ENCODE data around the gene DNAH5. TPM values are rescaled to one million over a fixed set of nuclear protein-coding genes. Genes with fewer than 3 reads are reported as not detected.

The DNAH5 gene
- total RNA-seq (not detected), polyA plus RNA-seq (not detected), total RNA-seq (not detected)

DNA sequence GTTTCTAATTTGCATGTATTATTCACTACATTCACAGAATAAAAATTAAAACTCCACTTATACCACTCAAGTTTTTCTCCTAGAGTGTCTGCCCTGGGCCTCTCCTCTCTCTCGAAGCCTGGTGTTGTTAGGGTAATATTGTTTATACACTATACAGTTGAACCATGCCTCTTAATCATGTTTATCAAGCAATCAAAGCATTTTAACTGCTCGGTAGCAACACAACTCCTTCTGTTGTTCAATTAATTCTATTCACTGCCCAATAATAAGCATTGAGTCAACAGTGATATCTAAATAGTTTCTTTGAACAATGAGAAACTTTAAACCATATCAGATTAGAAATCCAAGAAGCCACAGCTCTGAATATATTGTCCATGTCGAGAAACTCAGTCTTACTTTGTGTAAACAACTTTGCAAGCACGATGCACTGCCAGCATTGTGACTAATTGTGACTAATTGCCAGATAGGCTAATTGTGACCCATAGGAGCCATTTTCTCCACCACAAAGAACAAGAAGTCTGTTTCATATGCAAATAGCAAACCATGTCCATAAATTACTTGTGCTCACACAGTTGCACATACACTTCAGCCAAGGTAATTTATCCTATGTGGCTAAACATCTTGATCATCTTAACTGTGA lies at the start of gene DNAH5:
TSS of gene DNAH5 (minus strand) at position 129 of the 640 bp plus-strand sequence. CDS start 250 bp downstream, outside the sequence.
- CTCF ChIA-PET = no interaction called here
- peaks cover 0 to 8% (median 0%) of the 10 kb centered on the region in 11 donors for H3K9me3 Mint-ChIP-seq
- no peaks in the 10 kb centered on the region for H3K27me3 ChIP-seq (ENCODE audit: control insufficient read depth in 2 of 2, insufficient read depth in 2 of 2, low read length in 2 of 2)
- H3K36me3 ChIP-seq (ENCODE audit: control insufficient read depth in 2 of 3, insufficient read depth in 3 of 3, low read length in 3 of 3) = no peaks in the 10 kb centered on the region
- no peaks in the 10 kb centered on the region for H3K9me3 ChIP-seq (ENCODE audit: control insufficient read depth in 2 of 3, low read length in 3 of 3)
- H3K27ac Mint-ChIP-seq = peak within 1 kb of the TSS in 1 of 9 donors; percentile 5
- H3K27me3 Mint-ChIP-seq = peaks cover 0 to 5% (median 1%) of the 10 kb centered on the region in 5 donors
- H3K4me1 ChIP-seq (ENCODE audit: control insufficient read depth in 2 of 2, insufficient read depth in 2 of 2, low read length in 2 of 2) = no peaks in the 10 kb centered on the region
- POLR2A ChIA-PET = no interaction called here
- no peak for ATAC-seq
- H3K4me3 Mint-ChIP-seq = no peak within 1 kb of the TSS
- H3K27ac ChIP-seq (ENCODE audit: low read depth, low read length) = no peak within 1 kb of the TSS
- DNase-seq = no peak
- no peaks in the 10 kb centered on the region for H3K4me1 Mint-ChIP-seq
- no peak within 1 kb of the TSS for H3K4me3 ChIP-seq (ENCODE audit: low read length)
- intact Hi-C loops (cut with micrococcal nuclease) = no loop called here
- no peaks in the 10 kb centered on the region for H3K36me3 Mint-ChIP-seq

GRCh38 chr5:13993926-13994325 lies 49.4 kb upstream of the DNAH5 start:
- no peaks in the 10 kb centered on the region for H3K9me3 ChIP-seq (ENCODE audit: control insufficient read depth in 2 of 3, low read length in 3 of 3)
- no peak overlapping the region for H3K27ac Mint-ChIP-seq
- ChIA-PET POLR2A (no interaction called here), CTCF (no interaction called here)
- intact Hi-C loops (cut with micrococcal nuclease) = loop anchor here in 1 of 2 donors (10.0 kb wide), 1 partner anchor 651 kb away; no protein-coding TSS in a partner anchor
- H3K27me3 Mint-ChIP-seq = peaks cover 0 to 12% (median 5%) of the 10 kb centered on the region in 5 donors
- H3K27ac ChIP-seq (ENCODE audit: low read depth, low read length) = no peak overlapping the region
- H3K4me3 Mint-ChIP-seq = no peak overlapping the region
- no peaks in the 10 kb centered on the region for H3K4me1 ChIP-seq (ENCODE audit: control insufficient read depth in 2 of 2, insufficient read depth in 2 of 2, low read length in 2 of 2)
- no peaks in the 10 kb centered on the region for H3K4me1 Mint-ChIP-seq
- H3K9me3 Mint-ChIP-seq = peaks cover 4 to 28% (median 8%) of the 10 kb centered on the region in 11 donors
- no peaks in the 10 kb centered on the region for H3K27me3 ChIP-seq (ENCODE audit: control insufficient read depth in 2 of 2, insufficient read depth in 2 of 2, low read length in 2 of 2)
- no peak overlapping the region for H3K4me3 ChIP-seq (ENCODE audit: low read length)
- ATAC-seq (no peak), DNase-seq (no peak)
- H3K36me3 Mint-ChIP-seq = no peaks in the 10 kb centered on the region
- no peaks in the 10 kb centered on the region for H3K36me3 ChIP-seq (ENCODE audit: control insufficient read depth in 2 of 3, insufficient read depth in 3 of 3, low read length in 3 of 3)

DNA sequence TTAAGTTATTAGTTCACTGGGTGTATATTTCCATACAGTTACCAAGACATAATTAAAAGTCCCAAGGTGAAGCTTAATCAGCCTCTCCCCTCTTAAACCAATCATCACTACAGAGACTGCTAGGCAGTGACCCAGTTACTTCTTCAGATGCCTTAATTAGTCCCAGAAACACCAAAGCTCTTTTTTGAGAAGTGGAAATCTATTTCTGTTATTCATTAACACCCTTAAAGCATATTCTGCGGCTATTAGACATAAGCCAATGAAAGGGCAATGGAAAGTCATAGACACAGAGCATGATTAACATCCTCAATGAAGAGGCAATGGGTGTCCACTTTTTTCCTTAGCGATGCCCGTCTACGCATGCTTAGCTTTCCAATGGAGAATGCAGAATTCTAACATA lies 48.3 kb upstream of the DNAH5 start:
- ChIA-PET CTCF (no interaction called here), POLR2A (no interaction called here)
- H3K4me3 Mint-ChIP-seq = no peak overlapping the region
- no peaks in the 10 kb centered on the region for H3K4me1 ChIP-seq (ENCODE audit: control insufficient read depth in 2 of 2, insufficient read depth in 2 of 2, low read length in 2 of 2)
- H3K36me3 Mint-ChIP-seq = no peaks in the 10 kb centered on the region
- H3K4me1 Mint-ChIP-seq = no peaks in the 10 kb centered on the region
- no peak for DNase-seq
- no peak for ATAC-seq
- no peak overlapping the region for H3K27ac Mint-ChIP-seq
- no peaks in the 10 kb centered on the region for H3K9me3 ChIP-seq (ENCODE audit: control insufficient read depth in 2 of 3, low read length in 3 of 3)
- no peak overlapping the region for H3K4me3 ChIP-seq (ENCODE audit: low read length)
- no peak overlapping the region for H3K27ac ChIP-seq (ENCODE audit: low read depth, low read length)
- H3K36me3 ChIP-seq (ENCODE audit: control insufficient read depth in 2 of 3, insufficient read depth in 3 of 3, low read length in 3 of 3) = no peaks in the 10 kb centered on the region
- H3K27me3 Mint-ChIP-seq = peaks cover 0 to 12% (median 5%) of the 10 kb centered on the region in 5 donors
- peaks cover 4 to 17% (median 8%) of the 10 kb centered on the region in 11 donors for H3K9me3 Mint-ChIP-seq
- H3K27me3 ChIP-seq (ENCODE audit: control insufficient read depth in 2 of 2, insufficient read depth in 2 of 2, low read length in 2 of 2) = no peaks in the 10 kb centered on the region
- intact Hi-C loops (cut with micrococcal nuclease) = loop anchor here in 1 of 2 donors (10.0 kb wide), 1 partner anchor 652 kb away; no protein-coding TSS in a partner anchor

- Mint-ChIP-seq H3K27me3 (peaks cover 0 to 13% (median 5%) of the 10 kb centered on the region in 5 donors), H3K4me3 (no peak overlapping the region), H3K27ac (no peak overlapping the region), H3K9me3 (peaks cover 0 to 7% (median 1%) of the 10 kb centered on the region in 11 donors), H3K4me1 (no peaks in the 10 kb centered on the region), H3K36me3 (no peaks in the 10 kb centered on the region)
- ChIA-PET CTCF (no interaction called here), POLR2A (no interaction called here)
- intact Hi-C loops (cut with micrococcal nuclease) = loop anchor here in 1 of 2 donors (10.0 kb wide), 1 partner anchor 653 kb away; no protein-coding TSS in a partner anchor
- DNase-seq (no peak), ATAC-seq (no peak)
- Histone ChIP-seq H3K4me3 (ENCODE audit: low read length) (no peak overlapping the region), H3K36me3 (ENCODE audit: control insufficient read depth in 2 of 3, insufficient read depth in 3 of 3, low read length in 3 of 3) (no peaks in the 10 kb centered on the region), H3K27me3 (ENCODE audit: control insufficient read depth in 2 of 2, insufficient read depth in 2 of 2, low read length in 2 of 2) (no peaks in the 10 kb centered on the region), H3K4me1 (ENCODE audit: control insufficient read depth in 2 of 2, insufficient read depth in 2 of 2, low read length in 2 of 2) (no peaks in the 10 kb centered on the region), H3K27ac (ENCODE audit: low read depth, low read length) (no peak overlapping the region), H3K9me3 (ENCODE audit: control insufficient read depth in 2 of 3, low read length in 3 of 3) (no peaks in the 10 kb centered on the region)
Measured at GRCh38 chr5:13991365-13991764, 46.9 kb upstream of the DNAH5 start.

DNA sequence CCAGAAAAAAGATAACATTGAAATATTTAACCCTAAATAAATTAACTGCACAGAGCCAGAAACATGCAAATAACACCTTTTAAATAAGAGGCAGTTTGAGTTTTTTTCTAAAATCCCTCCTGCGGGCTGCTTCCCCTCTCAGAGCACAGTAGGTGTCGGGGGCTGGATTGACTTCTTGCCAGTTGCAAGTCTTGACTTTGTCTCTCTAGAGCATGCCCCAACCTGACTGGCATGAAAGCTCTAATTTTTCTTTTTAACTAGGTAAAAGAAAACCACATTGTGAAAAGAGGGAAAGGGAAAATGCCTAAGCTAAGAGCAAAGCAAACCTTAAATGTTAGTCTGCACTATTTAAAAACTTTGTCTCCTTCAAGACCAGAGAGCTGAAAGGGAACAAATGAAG lies 46.4 kb upstream of the DNAH5 start:
- Histone ChIP-seq H3K36me3 (ENCODE audit: control insufficient read depth in 2 of 3, insufficient read depth in 3 of 3, low read length in 3 of 3) (no peaks in the 10 kb centered on the region), H3K27ac (ENCODE audit: low read depth, low read length) (no peak overlapping the region), H3K4me1 (ENCODE audit: control insufficient read depth in 2 of 2, insufficient read depth in 2 of 2, low read length in 2 of 2) (no peaks in the 10 kb centered on the region), H3K27me3 (ENCODE audit: control insufficient read depth in 2 of 2, insufficient read depth in 2 of 2, low read length in 2 of 2) (no peaks in the 10 kb centered on the region), H3K4me3 (ENCODE audit: low read length) (no peak overlapping the region), H3K9me3 (ENCODE audit: control insufficient read depth in 2 of 3, low read length in 3 of 3) (no peaks in the 10 kb centered on the region)
- Mint-ChIP-seq H3K4me1 (no peaks in the 10 kb centered on the region), H3K36me3 (no peaks in the 10 kb centered on the region), H3K9me3 (peaks cover 0 to 4% (median 0%) of the 10 kb centered on the region in 11 donors), H3K27ac (no peak overlapping the region), H3K4me3 (no peak overlapping the region), H3K27me3 (peaks cover 0 to 13% (median 5%) of the 10 kb centered on the region in 5 donors)
- POLR2A ChIA-PET = no interaction called here
- ATAC-seq (no peak), DNase-seq (no peak)
- intact Hi-C loops (cut with micrococcal nuclease) = loop anchor here in 1 of 2 donors (10.0 kb wide), 1 partner anchor 654 kb away; no protein-coding TSS in a partner anchor
- CTCF ChIA-PET = no interaction called here

DNA sequence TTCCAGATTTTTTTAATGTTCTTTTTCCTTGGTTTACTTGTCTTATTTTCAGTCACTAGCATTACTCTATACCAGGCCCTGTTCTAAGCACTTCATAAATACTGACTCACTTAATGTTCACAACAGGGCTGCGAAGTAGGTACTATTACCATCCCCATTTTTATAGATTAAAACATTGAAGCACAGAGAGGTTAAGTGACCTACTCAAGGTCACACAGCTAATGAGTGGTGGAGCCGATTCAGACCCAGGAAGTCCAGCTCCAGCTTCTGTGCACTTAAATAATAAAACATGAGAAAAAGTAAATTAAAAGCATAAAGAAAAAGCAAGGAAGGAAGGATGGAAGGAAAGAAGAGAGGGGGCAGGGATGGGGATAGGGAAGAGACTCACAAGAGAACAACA lies 45.3 kb upstream of the DNAH5 start:
- Histone ChIP-seq H3K36me3 (ENCODE audit: control insufficient read depth in 2 of 3, insufficient read depth in 3 of 3, low read length in 3 of 3) (no peaks in the 10 kb centered on the region), H3K27me3 (ENCODE audit: control insufficient read depth in 2 of 2, insufficient read depth in 2 of 2, low read length in 2 of 2) (no peaks in the 10 kb centered on the region), H3K9me3 (ENCODE audit: control insufficient read depth in 2 of 3, low read length in 3 of 3) (no peaks in the 10 kb centered on the region), H3K4me3 (ENCODE audit: low read length) (no peak overlapping the region), H3K27ac (ENCODE audit: low read depth, low read length) (no peak overlapping the region), H3K4me1 (ENCODE audit: control insufficient read depth in 2 of 2, insufficient read depth in 2 of 2, low read length in 2 of 2) (no peaks in the 10 kb centered on the region)
- Mint-ChIP-seq H3K27ac (no peak overlapping the region), H3K4me1 (no peaks in the 10 kb centered on the region), H3K27me3 (peaks cover 0 to 13% (median 5%) of the 10 kb centered on the region in 5 donors), H3K36me3 (no peaks in the 10 kb centered on the region), H3K9me3 (peaks cover 0 to 4% (median 0%) of the 10 kb centered on the region in 11 donors), H3K4me3 (no peak overlapping the region)
- intact Hi-C loops (cut with micrococcal nuclease) = loop anchor here (2.0 to 10.0 kb wide), 4 partner anchors 281 to 655 kb away; no protein-coding TSS in a partner anchor
- POLR2A ChIA-PET = no interaction called here
- DNase-seq = no peak
- CTCF ChIA-PET = no interaction called here
- no peak for ATAC-seq

Data from naive thymus-derived CD4-positive, alpha-beta T cell (primary cell).